Esophagus squamous epithelium (tissue), 5 donors: ENCODE measurements around the gene DIP2A. TPM values are rescaled to one million over a fixed set of nuclear protein-coding genes. Genes with fewer than 3 reads are reported as not detected.
"Not testable (repeated sequence)": the region's sequence is repeated elsewhere in the genome, so short reads cannot be mapped to it uniquely, and the experiment has no call there.

Experiments
- DNase-seq: peaks from one replicate; lab custom pipeline; 2025; lab: John Stamatoyannopoulos, UW
- H3K27ac ChIP-seq, 4 donors: fragments of 200-600 bp; sonication (generic); one replicate each; pipeline ENCODE4 v1.5.1; 2016 to 2019; ENCODE audit warnings: mild to moderate bottlenecking in 1 of 4
- H3K27me3 ChIP-seq, 4 donors: fragments of 200-600 bp; sonication (generic); 1 replicate in 3 of 4; 2 replicates in 1 of 4; pipeline versions ENCODE4 v1.5.1 to v1.6.0; 2017 to 2021; ENCODE audit warnings: antibody characterized with exemption in 1 of 4
- H3K36me3 ChIP-seq, 3 donors: fragments of 200-600 bp; sonication (generic); one replicate each; pipeline ENCODE4 v1.5.1; 2016 to 2019
- H3K4me1 ChIP-seq, 3 donors: fragments of 200-600 bp; sonication (generic); one replicate each; pipeline ENCODE4 v1.5.1; 2017 to 2019
- H3K4me3 ChIP-seq, 4 donors: fragments of 200-600 bp; sonication (generic); 1 replicate in 3 of 4; 2 replicates in 1 of 4; pipeline ENCODE4 v1.5.1; 2016 to 2019; ENCODE audit warnings: mild to moderate bottlenecking in 2 of 4, moderate library complexity in 1 of 4
- H3K9me3 ChIP-seq, 3 donors: fragments of 200-600 bp; sonication (generic); one replicate each; pipeline ENCODE4 v1.5.1; 2016 to 2019
- CTCF ChIP-seq, 6 experiments: fragments of 450-650 bp in 4 of 6; fragments of 200-600 bp in 2 of 6; sonication (generic) in 2 of 6; IDR thresholded peaks; one replicate each; pipeline ENCODE4 v1.5.1; 2016 to 2019; ENCODE audit warnings: antibody characterized with exemption in 6 of 6, mild to moderate bottlenecking in 4 of 6, moderate library complexity in 4 of 6
- POLR2A ChIP-seq, 4 donors: fragments of 450-650 bp; IDR thresholded peaks; one replicate each; pipeline ENCODE4 v1.6.1; 2017; ENCODE audit warnings: antibody characterized with exemption in 4 of 4, mild to moderate bottlenecking in 4 of 4, moderate library complexity in 3 of 4
- WGBS, 2 donors: methylation state at CpG; one replicate each; pipeline ENCODE4 v1.1.5; 2018; 5-methylcytosine and 5-hydroxymethylcytosine counted together
- intact Hi-C: fragments of 100-400 bp; cut with DNase I; formaldehyde crosslinking; loops from one replicate; pipeline ENCODE4 v1.15.0; 2022
- total RNA-seq, 4 donors: library from RNA; depleted of rRNA; stranded (reverse); fragments of >200 nt; gene quantifications; one replicate each; pipeline ENCODE4 v1.1.0, GENCODE V29; 2016
- donor health status: DM: yes; HTN: yes; CAD: no.

Gene DIP2A
- total RNA-seq, 4 donors from 2014 or later = 16.7 to 40.3 (median 33.0) TPM

GRCh38 chr21:46441331-46441730, 17.4 kb upstream of the DIP2A start:
- H3K27ac ChIP-seq = no peak overlapping the region
- H3K9me3 ChIP-seq = no peaks in the 10 kb centered on the region
- no peak overlapping the region for H3K4me3 ChIP-seq
- H3K27me3 ChIP-seq = no peaks in the 10 kb centered on the region
- TF ChIP-seq POLR2A (IDR thresholded peaks at IDR 0.05) (no peak), CTCF (IDR thresholded peaks at IDR 0.05) (no peak)
- DNase-seq = no peak
- H3K36me3 ChIP-seq = peaks cover 8 to 93% (median 26%) of the 10 kb centered on the region in 3 donors
- WGBS, 2 donors = 96 to 100% methylated on average over 4 to 6 of the region's 14 CpGs
- peaks cover 0 to 7% (median 0%) of the 10 kb centered on the region in 3 donors for H3K4me1 ChIP-seq
- intact Hi-C loops = no loop called here

DNA sequence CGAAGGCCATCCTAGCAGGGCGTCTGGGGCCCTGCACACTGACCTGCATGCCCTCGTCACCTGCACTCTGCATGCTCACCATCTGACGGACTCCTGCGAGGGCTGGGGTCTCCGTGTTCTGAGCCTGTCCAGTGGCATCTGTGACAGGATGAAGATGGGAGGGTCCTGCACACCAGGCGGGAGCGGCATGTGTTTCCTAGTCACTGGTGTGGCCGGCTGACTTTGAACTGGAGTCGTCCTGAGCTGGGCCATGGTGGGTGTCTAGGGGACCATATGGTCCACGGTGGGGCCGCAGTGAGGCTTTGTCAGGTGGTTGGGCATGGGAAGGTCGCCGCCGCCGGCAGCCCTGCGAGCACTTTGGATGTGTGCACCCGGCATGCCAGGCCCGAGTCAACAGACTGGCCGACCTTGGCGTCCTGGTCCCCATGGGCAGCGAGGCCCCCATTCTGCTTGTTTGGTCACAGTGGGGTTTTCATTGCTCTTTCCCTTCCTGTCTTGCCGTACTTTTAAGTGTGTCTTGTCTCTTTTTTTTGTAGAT, 16.7 kb upstream of the DIP2A start:
- intact Hi-C loops = no loop called here
- Histone ChIP-seq H3K9me3 (no peaks in the 10 kb centered on the region), H3K27ac (no peak overlapping the region), H3K27me3 (no peaks in the 10 kb centered on the region), H3K4me1 (peaks cover 0 to 7% (median 0%) of the 10 kb centered on the region in 3 donors), H3K36me3 (peaks cover 8 to 93% (median 26%) of the 10 kb centered on the region in 3 donors), H3K4me3 (no peak overlapping the region)
- TF ChIP-seq CTCF (IDR thresholded peaks at IDR 0.05) = no peak
- TF ChIP-seq POLR2A (IDR thresholded peaks at IDR 0.05) = no peak
- DNase-seq = no peak
- WGBS, 2 donors = 95% methylated on average over 6 to 17 of the region's 23 CpGs

DNA sequence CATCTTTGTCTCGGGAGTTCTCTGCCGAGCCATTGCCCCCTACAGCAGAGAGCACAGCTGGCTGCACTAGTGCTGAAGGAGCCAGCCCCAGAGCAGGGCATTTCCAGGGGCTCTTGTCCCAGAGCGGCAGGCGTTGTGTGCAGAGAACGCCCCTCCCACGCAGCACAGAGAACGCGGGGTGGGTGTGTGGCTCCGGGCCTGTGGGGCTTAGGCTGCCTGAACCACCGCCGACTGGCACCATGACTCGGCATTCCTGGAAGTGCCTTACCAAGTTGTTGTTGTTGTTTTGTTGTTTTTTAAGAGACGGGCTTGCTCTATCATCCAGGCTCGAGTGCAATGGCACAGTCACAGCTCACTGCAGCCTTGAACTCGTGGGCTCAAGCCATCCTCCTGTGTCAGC, 15.8 kb upstream of the DIP2A start:
- intact Hi-C loops = no loop called here
- Histone ChIP-seq H3K27me3 (no peaks in the 10 kb centered on the region), H3K9me3 (no peaks in the 10 kb centered on the region), H3K4me3 (no peak overlapping the region), H3K4me1 (peaks cover 0 to 7% (median 0%) of the 10 kb centered on the region in 3 donors), H3K27ac (no peak overlapping the region), H3K36me3 (peaks cover 8 to 88% (median 26%) of the 10 kb centered on the region in 3 donors)
- no peak for DNase-seq
- TF ChIP-seq CTCF (IDR thresholded peaks at IDR 0.05) = no peak
- TF ChIP-seq POLR2A (IDR thresholded peaks at IDR 0.05) = no peak
- WGBS, 2 donors = 74 to 87% methylated on average over 3 to 9 of the region's 15 CpGs

- no peaks in the 10 kb centered on the region for H3K27me3 ChIP-seq
- no peak for DNase-seq
- whole genome bisulfite sequencing, 2 donors = 73% methylated on average over 2 of the region's 8 CpGs; no CpG with 5 or more reads in 1 of the 2 donors
- intact Hi-C loops = no loop called here
- peaks cover 0 to 7% (median 0%) of the 10 kb centered on the region in 3 donors for H3K4me1 ChIP-seq
- no peak overlapping the region for H3K27ac ChIP-seq
- H3K36me3 ChIP-seq = peaks cover 8 to 78% (median 23%) of the 10 kb centered on the region in 3 donors
- H3K9me3 ChIP-seq = peaks cover 0 to 8% (median 0%) of the 10 kb centered on the region in 3 donors
- TF ChIP-seq CTCF (IDR thresholded peaks at IDR 0.05) (no peak), POLR2A (IDR thresholded peaks at IDR 0.05) (no peak)
- no peak overlapping the region for H3K4me3 ChIP-seq
Observed at GRCh38 chr21:46443910-46444309, 14.8 kb upstream of the DIP2A start.

DNA sequence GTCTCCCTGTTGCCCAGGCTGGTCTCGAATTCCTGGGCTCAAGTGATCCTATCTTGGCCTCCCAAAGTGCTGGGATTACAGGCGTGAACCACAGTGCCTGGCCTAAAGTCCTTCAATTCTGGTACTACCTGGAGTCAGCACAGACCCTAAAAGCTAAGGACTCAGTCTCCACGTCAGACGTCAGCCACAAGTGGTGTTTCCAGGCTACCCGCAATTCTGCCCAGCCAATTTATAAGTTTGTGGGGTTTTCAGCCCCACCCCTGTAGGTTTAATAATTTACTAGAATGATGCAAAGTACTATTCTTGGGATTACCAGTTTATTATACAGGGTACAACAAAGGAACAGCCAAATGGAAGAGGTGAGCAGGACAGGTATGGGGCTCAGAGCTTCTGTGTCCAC, 10.6 kb upstream of the DIP2A start:
- no peak overlapping the region for H3K4me3 ChIP-seq
- 96 to 100% methylated on average over 5 of the region's 5 CpGs for WGBS, 2 donors
- no peak for DNase-seq
- H3K27me3 ChIP-seq = no peaks in the 10 kb centered on the region
- no peak overlapping the region for H3K27ac ChIP-seq
- intact Hi-C loops = no loop called here
- TF ChIP-seq CTCF (IDR thresholded peaks at IDR 0.05) (no peak), POLR2A (IDR thresholded peaks at IDR 0.05) (no peak)
- H3K36me3 ChIP-seq = peaks cover 0 to 36% (median 0%) of the 10 kb centered on the region in 3 donors
- H3K4me1 ChIP-seq = peaks cover 0 to 7% (median 0%) of the 10 kb centered on the region in 3 donors
- peaks cover 0 to 12% (median 0%) of the 10 kb centered on the region in 3 donors for H3K9me3 ChIP-seq

- H3K27me3 ChIP-seq = not testable (repeated sequence)
Observed at GRCh38 chr21:46448855-46449254, 9.8 kb upstream of the DIP2A start.

More at GRCh38 chr21:46448855-46449254, 9.8 kb upstream of the DIP2A start:
- peaks cover 0 to 12% (median 0%) of the 10 kb centered on the region in 3 donors for H3K9me3 ChIP-seq
- DNase-seq, H3K4me3 ChIP-seq, intact Hi-C loops, H3K27ac ChIP-seq, H3K4me1 ChIP-seq: not testable (repeated sequence)
- H3K36me3 ChIP-seq = peaks cover 0 to 28% (median 0%) of the 10 kb centered on the region in 3 donors
- WGBS, 2 donors = 94% methylated on average over 6 of the region's 6 CpGs
